ENCODE measurements around the gene CPAMD8. TPM values are rescaled to one million over a fixed set of nuclear protein-coding genes. Genes with fewer than 3 reads are reported as not detected.
A peak's percentile ranks its signal among the peaks of the same experiment; 100 is the strongest.
"Not testable (repeated sequence)": the region's sequence is repeated elsewhere in the genome, so short reads cannot be mapped to it uniquely, and the experiment has no call there.

Gene CPAMD8
- total RNA-seq, 2 donors from 2014 or later: 2.0 to 5.2 TPM

DNA sequence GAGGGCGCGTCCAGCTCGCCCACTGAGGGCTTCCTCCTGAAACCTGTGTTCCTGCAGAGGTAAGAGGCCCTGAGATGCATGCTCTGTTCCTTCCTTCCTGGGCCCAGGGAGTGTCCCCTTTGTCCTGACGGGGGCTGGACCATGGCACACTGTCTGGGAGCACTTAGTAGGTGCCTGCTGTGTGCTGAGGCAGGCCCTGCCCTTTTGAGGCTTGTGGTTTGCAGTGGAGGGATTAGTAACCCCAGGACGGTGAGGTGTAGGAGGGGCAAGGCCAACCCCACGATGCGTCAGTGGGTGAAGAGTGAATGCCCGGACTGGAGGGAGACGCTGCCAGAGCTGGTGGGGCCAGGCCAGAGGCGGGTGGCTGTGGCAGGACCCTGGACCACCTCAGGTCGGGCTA lies 149.0 kb downstream of the CPAMD8 start:
- H3K9me3 ChIP-seq: peaks cover 0 to 17% (median 0%) of the 10 kb centered on the region in 3 donors
- intact Hi-C loops (cut with DNase I): no loop called here
- H3K36me3 ChIP-seq (replicated peaks in 1 of 2; ENCODE audit: insufficient read depth in 1 of 2, low read depth in 2 of 2): peaks cover 17 to 18% of the 10 kb centered on the region in 2 donors
- DNase-seq (no peak), ATAC-seq (no peak)
- H3K27me3 ChIP-seq: no peaks in the 10 kb centered on the region
- TF ChIP-seq CTCF (IDR thresholded peaks at IDR 0.05) (no peak), POLR2A (IDR thresholded peaks at IDR 0.05) (no peak)
- H3K4me3 ChIP-seq: no peak overlapping the region
- no peaks in the 10 kb centered on the region for H3K4me1 ChIP-seq
- no peak overlapping the region for H3K27ac ChIP-seq
- WGBS, 2 donors: 93 to 98% methylated on average over 10 to 11 of the region's 11 CpGs

- H3K36me3 ChIP-seq (replicated peaks in 1 of 2; ENCODE audit: insufficient read depth in 1 of 2, low read depth in 2 of 2): peaks cover 17 to 18% of the 10 kb centered on the region in 2 donors
- ATAC-seq: peak; percentile 16
- H3K4me1 ChIP-seq: no peaks in the 10 kb centered on the region
- no peaks in the 10 kb centered on the region for H3K27me3 ChIP-seq
- WGBS, 2 donors: 76 to 91% methylated on average over 10 to 12 of the region's 12 CpGs
- H3K9me3 ChIP-seq: peaks cover 0 to 13% (median 0%) of the 10 kb centered on the region in 3 donors
- H3K27ac ChIP-seq: no peak overlapping the region
- TF ChIP-seq CTCF (IDR thresholded peaks at IDR 0.05) (no peak), POLR2A (IDR thresholded peaks at IDR 0.05) (no peak)
- DNase-seq: no peak
- H3K4me3 ChIP-seq: no peak overlapping the region
- intact Hi-C loops (cut with DNase I): no loop called here
These were observed 149.7 kb downstream of the CPAMD8 start for GRCh38 chr19:16876904-16877361.

GRCh38 chr19:16875584-16876555 lies 150.7 kb downstream of the CPAMD8 start:
- no peaks in the 10 kb centered on the region for H3K4me1 ChIP-seq
- H3K9me3 ChIP-seq: peaks cover 0 to 3% (median 0%) of the 10 kb centered on the region in 3 donors
- no peak overlapping the region for H3K4me3 ChIP-seq
- no peaks in the 10 kb centered on the region for H3K27me3 ChIP-seq
- no peak for TF ChIP-seq CTCF (IDR thresholded peaks at IDR 0.05)
- no peak for TF ChIP-seq POLR2A (IDR thresholded peaks at IDR 0.05)
- peaks cover 17 to 20% of the 10 kb centered on the region in 2 donors for H3K36me3 ChIP-seq (replicated peaks in 1 of 2; ENCODE audit: insufficient read depth in 1 of 2, low read depth in 2 of 2)
- DNase-seq (no peak), ATAC-seq (no peak)
- 87 to 92% methylated on average over 22 to 31 of the region's 39 CpGs for WGBS, 2 donors
- intact Hi-C loops (cut with DNase I): no loop called here
- no peak overlapping the region for H3K27ac ChIP-seq

GRCh38 chr19:16874978-16875299 lies 151.7 kb downstream of the CPAMD8 start:
- H3K27ac ChIP-seq; H3K27me3 ChIP-seq; intact Hi-C loops (cut with DNase I); H3K9me3 ChIP-seq; DNase-seq; ATAC-seq; H3K4me3 ChIP-seq; H3K4me1 ChIP-seq: not testable (repeated sequence)
- H3K36me3 ChIP-seq (replicated peaks in 1 of 2; ENCODE audit: insufficient read depth in 1 of 2, low read depth in 2 of 2): peaks cover 17 to 20% of the 10 kb centered on the region in 2 donors

DNA sequence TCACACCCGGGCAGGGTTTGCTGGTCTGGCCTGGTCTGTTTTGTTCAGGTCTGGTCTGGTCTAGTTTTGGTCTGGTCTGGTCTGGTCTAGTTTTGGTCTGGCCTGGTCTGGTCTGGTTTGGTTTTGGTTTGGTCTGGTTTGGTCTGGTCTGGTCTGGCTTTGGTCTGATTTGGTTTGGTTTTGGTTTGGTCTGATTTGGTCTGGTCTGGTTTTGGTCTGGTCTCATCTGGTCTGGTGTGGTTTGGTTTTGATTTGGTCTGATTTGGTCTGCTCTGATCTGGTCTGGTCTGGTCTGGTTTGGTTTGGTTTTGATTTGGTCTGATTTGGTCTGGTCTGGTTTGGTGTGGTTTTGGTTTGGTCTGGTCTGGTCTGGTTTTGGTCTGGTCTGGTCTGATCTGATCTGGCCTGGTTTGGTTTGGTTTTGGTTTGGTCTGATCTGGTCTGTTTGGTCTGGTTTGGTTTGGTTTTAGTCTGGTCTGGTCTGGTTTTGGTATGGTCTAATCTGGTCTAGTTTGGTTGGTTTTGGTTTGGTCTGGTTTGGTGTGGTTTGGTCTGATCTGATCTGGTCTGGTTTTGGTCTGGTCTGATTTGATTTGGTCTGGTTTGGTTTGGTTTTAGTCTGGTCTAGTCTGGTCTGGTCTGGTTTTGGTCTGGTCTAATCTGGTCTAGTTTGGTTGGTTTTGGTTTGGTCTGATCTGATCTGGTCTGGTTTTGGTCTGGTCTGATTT lies 152.2 kb downstream of the CPAMD8 start:
- Histone ChIP-seq H3K9me3 (no peaks in the 10 kb centered on the region), H3K27ac (no peak overlapping the region), H3K36me3 (replicated peaks in 1 of 2; ENCODE audit: insufficient read depth in 1 of 2, low read depth in 2 of 2) (peaks cover 17 to 20% of the 10 kb centered on the region in 2 donors), H3K4me1 (no peaks in the 10 kb centered on the region), H3K4me3 (no peak overlapping the region), H3K27me3 (no peaks in the 10 kb centered on the region)
- no peak for DNase-seq
- TF ChIP-seq POLR2A (IDR thresholded peaks at IDR 0.05) (no peak), CTCF (IDR thresholded peaks at IDR 0.05) (no peak)
- ATAC-seq: no peak
- intact Hi-C loops (cut with DNase I): no loop called here
- WGBS, 2 donors: 92 to 94% methylated on average over 1 of the region's 1 CpG

Measured in body of pancreas (tissue), 4 donors.